Fibroblast of lung (primary cell): ENCODE results near the gene GMPR2.

ENCODE experiments used
- CTCF ChIP-seq, 2 donors: IDR thresholded peaks in 1 of 2; conservative IDR thresholded peaks in 1 of 2; 1 replicate in 1 of 2; 2 replicates in 1 of 2; pipeline ENCODE4 v1.5.1; 2011 to 2012; ENCODE audit warnings: low read length in 2 of 2, control low read depth in 1 of 2, inconsistent platforms in 1 of 2, low read depth in 1 of 2, mild to moderate bottlenecking in 1 of 2
- EZH2 ChIP-seq: IDR thresholded peaks from 2 replicates; pipeline ENCODE4 v1.5.1; 2012; ENCODE audit warnings: low read length, control low read depth, mild to moderate bottlenecking; ENCODE audit errors: missing control alignments

GRCh38 chr14:24268225-24268624 lies 35.5 kb downstream of the GMPR2 start:
- no peak for TF ChIP-seq CTCF (conservative IDR thresholded peaks at IDR 0.05 in 1 of 2, IDR thresholded peaks at IDR 0.05 in 1 of 2; ENCODE audit: low read depth in 1 of 2, low read length in 2 of 2)
- TF ChIP-seq EZH2, result no peak
